ENCODE measurements around the gene SUSD5. TPM values are rescaled to one million over a fixed set of nuclear protein-coding genes. Genes with fewer than 3 reads are reported as not detected.

SUSD5 gene
- total and polyA plus RNA-seq, 2 of the 4 experiments (the other 2 are of a cell fraction): 1.4 to 2.9 TPM

DNA sequence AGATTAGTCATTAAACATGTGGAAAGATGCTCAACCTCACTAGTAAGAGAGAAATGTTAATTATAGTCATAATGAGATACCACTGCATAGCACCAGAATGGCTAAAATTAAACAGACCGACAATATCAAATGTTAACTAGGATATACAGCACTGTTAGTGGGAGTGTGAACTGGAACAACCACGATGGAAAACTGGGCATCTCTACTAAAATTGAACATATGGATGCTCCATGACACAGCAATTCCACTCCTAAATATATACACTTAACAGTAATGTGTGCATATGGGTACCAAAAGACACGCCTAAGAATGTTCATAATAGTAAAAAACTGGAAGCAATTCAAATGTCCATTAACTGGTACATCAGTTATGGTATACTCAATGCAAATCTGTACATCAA, 63.3 kb downstream of the SUSD5 start:
- no peak overlapping the region for H2AFZ ChIP-seq (replicated peaks; ENCODE audit: low read length, poor library complexity)
- H3K4me2 ChIP-seq (ENCODE audit: low read depth, low read length): no peak overlapping the region
- no peaks in the 10 kb centered on the region for H4K20me1 ChIP-seq (ENCODE audit: insufficient read depth, low read length)
- no peak overlapping the region for H3K14ac ChIP-seq (replicated peaks; ENCODE audit: low read depth, low read length)
- H3K9me3 ChIP-seq (ENCODE audit: control insufficient read depth, insufficient read depth, low read length): no peaks in the 10 kb centered on the region
- ChIA-PET CTCF (interaction anchor here (0.9 kb wide), 1 partner anchor 24 kb away, joined by 4 read pairs; no protein-coding TSS in a partner anchor), POLR2A (ENCODE audit: unreplicated experiment) (no interaction called here)
- no peak overlapping the region for H3K56ac ChIP-seq (ENCODE audit: extremely low read depth, insufficient read depth, low read length)
- H3K27me3 ChIP-seq (ENCODE audit: control insufficient read depth, insufficient read depth, low read length): no peaks in the 10 kb centered on the region
- no peak overlapping the region for H3K4me3 ChIP-seq (ENCODE audit: insufficient read depth, low read depth, low read length)
- H3K4ac ChIP-seq (ENCODE audit: low read depth, low read length): no peak overlapping the region
- no peak overlapping the region for H2BK5ac ChIP-seq (ENCODE audit: low read depth, low read length, poor library complexity, severe bottlenecking)
- no peaks in the 10 kb centered on the region for H3K9me1 ChIP-seq (ENCODE audit: insufficient read depth, low read length)
- TF ChIP-seq POLR2A (IDR thresholded peaks at IDR 0.05; ENCODE audit: low read depth, low read length) (no peak), RAD21 (IDR thresholded peaks at IDR 0.05; ENCODE audit: low read length) (no peak), MXI1 (IDR thresholded peaks at IDR 0.05; ENCODE audit: borderline replicate concordance, low read depth, low read length) (no peak), CEBPB (IDR thresholded peaks at IDR 0.05; ENCODE audit: low read depth, low read length) (no peak), MAFK (IDR thresholded peaks at IDR 0.05; ENCODE audit: low read depth, low read length) (no peak), BHLHE40 (IDR thresholded peaks at IDR 0.05; ENCODE audit: low read depth, low read length) (no peak), RCOR1 (IDR thresholded peaks at IDR 0.05; ENCODE audit: insufficient replicate concordance, low read length) (no peak)
- TF ChIP-seq, protein P1, sequence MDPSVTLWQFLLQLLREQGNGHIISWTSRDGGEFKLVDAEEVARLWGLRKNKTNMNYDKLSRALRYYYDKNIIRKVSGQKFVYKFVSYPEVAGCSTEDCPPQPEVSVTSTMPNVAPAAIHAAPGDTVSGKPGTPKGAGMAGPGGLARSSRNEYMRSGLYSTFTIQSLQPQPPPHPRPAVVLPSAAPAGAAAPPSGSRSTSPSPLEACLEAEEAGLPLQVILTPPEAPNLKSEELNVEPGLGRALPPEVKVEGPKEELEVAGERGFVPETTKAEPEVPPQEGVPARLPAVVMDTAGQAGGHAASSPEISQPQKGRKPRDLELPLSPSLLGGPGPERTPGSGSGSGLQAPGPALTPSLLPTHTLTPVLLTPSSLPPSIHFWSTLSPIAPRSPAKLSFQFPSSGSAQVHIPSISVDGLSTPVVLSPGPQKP (IDR thresholded peaks at IDR 0.05; ENCODE audit: borderline replicate concordance, low read depth, low read length): no peak
- H3K23ac ChIP-seq (ENCODE audit: low read depth, low read length): no peak overlapping the region
- no peak overlapping the region for H2AK5ac ChIP-seq (ENCODE audit: low read depth, low read length)
- intact Hi-C loops (cut with micrococcal nuclease) (no loop called here), dilution Hi-C loops (cut with HindIII; ENCODE audit: low sequenced_read_pairs, unreplicated experiment) (no loop called here), in situ Hi-C loops (cut with MboI; ENCODE audit: low sequenced_read_pairs) (no loop called here)
- no CpG with 5 or more reads among the region's 3 CpGs for WGBS, 2 experiments (ENCODE audit: extremely low coverage in 2 of 2, insufficient read length in 1 of 2)
- DNase-seq (no peak), ATAC-seq (ENCODE audit: low read depth) (no peak)
- no peak overlapping the region for H4K8ac ChIP-seq (ENCODE audit: low read depth in 2 of 2, low read length in 2 of 2)
- BruUV-seq (replicated peaks): no TSS peak
- H2AK9ac ChIP-seq (replicated peaks; ENCODE audit: low read depth, low read length, poor library complexity): no peak overlapping the region
- H2BK20ac ChIP-seq (ENCODE audit: low read depth, low read length): no peak overlapping the region
- H3K9ac ChIP-seq (ENCODE audit: low read depth, low read length): no peak overlapping the region
- H4K5ac ChIP-seq (ENCODE audit: low read depth, low read length): no peak overlapping the region
- no peak overlapping the region for H3K18ac ChIP-seq (ENCODE audit: low read depth, low read length)
- no peaks in the 10 kb centered on the region for H3K79me1 ChIP-seq (ENCODE audit: low read depth in 1 of 2, low read length in 2 of 2)
- no peaks in the 10 kb centered on the region for H3K36me3 ChIP-seq (ENCODE audit: control insufficient read depth, insufficient read depth, low read length)
- no peak overlapping the region for H2BK120ac ChIP-seq (ENCODE audit: low read depth, low read length)
- no peak overlapping the region for H4K91ac ChIP-seq (ENCODE audit: insufficient read depth, low read depth, low read length)
- peaks cover 2% of the 10 kb centered on the region; the same call in 1 of the 2 replicates for H3K4me1 ChIP-seq (ENCODE audit: control insufficient read depth, insufficient read depth, low read length)
- no peak overlapping the region for H3K27ac ChIP-seq (ENCODE audit: insufficient read depth, low read length)
- no peak overlapping the region for H2BK15ac ChIP-seq (ENCODE audit: low read depth, low read length)

Data from IMR-90 (cell line).